Measurements from ENCODE around the gene SMIM32. TPM values are rescaled to one million over a fixed set of nuclear protein-coding genes. Genes with fewer than 3 reads are reported as not detected.

The SMIM32 gene
- total RNA-seq, 4 donors from 2014 or later = 0.27 TPM; not detected in 3

- H3K27me3 ChIP-seq = no peaks in the 10 kb centered on the region
- no peaks in the 10 kb centered on the region for H3K9me3 ChIP-seq
- H3K27ac ChIP-seq = no peak overlapping the region
- no peak for ATAC-seq
- in situ Hi-C loops (cut with MboI; ENCODE audit: low sequenced_read_pairs in 4 of 4) = no loop called here
- DNase-seq = no peak
- intact Hi-C loops (cut with DNase I; ENCODE audit: low total_unique reads) = no loop called here
- H3K4me3 ChIP-seq = no peak overlapping the region
- peaks cover 71 to 90% of the 10 kb centered on the region in 2 donors for H3K4me1 ChIP-seq
- H3K36me3 ChIP-seq = no peaks in the 10 kb centered on the region
- TF ChIP-seq POLR2A (IDR thresholded peaks at IDR 0.05) = no peak
- TF ChIP-seq, protein P1, sequence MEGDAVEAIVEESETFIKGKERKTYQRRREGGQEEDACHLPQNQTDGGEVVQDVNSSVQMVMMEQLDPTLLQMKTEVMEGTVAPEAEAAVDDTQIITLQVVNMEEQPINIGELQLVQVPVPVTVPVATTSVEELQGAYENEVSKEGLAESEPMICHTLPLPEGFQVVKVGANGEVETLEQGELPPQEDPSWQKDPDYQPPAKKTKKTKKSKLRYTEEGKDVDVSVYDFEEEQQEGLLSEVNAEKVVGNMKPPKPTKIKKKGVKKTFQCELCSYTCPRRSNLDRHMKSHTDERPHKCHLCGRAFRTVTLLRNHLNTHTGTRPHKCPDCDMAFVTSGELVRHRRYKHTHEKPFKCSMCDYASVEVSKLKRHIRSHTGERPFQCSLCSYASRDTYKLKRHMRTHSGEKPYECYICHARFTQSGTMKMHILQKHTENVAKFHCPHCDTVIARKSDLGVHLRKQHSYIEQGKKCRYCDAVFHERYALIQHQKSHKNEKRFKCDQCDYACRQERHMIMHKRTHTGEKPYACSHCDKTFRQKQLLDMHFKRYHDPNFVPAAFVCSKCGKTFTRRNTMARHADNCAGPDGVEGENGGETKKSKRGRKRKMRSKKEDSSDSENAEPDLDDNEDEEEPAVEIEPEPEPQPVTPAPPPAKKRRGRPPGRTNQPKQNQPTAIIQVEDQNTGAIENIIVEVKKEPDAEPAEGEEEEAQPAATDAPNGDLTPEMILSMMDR (IDR thresholded peaks at IDR 0.05 in 4 of 5, conservative IDR thresholded peaks at IDR 0.05 in 1 of 5) = no peak
Observed at GRCh38 chr5:136143312-136143711, 49.6 kb downstream of the SMIM32 start.

- no peak for ATAC-seq
- H3K4me3 ChIP-seq = no peak overlapping the region
- no peak overlapping the region for H3K27ac ChIP-seq
- H3K36me3 ChIP-seq = no peaks in the 10 kb centered on the region
- H3K9me3 ChIP-seq = no peaks in the 10 kb centered on the region
- peaks cover 70 to 92% of the 10 kb centered on the region in 2 donors for H3K4me1 ChIP-seq
- in situ Hi-C loops (cut with MboI; ENCODE audit: low sequenced_read_pairs in 4 of 4) (no loop called here), intact Hi-C loops (cut with DNase I; ENCODE audit: low total_unique reads) (no loop called here)
- TF ChIP-seq, protein P1 (IDR thresholded peaks at IDR 0.05 in 4 of 5, conservative IDR thresholded peaks at IDR 0.05 in 1 of 5) = no peak
- no peak for TF ChIP-seq POLR2A (IDR thresholded peaks at IDR 0.05)
- DNase-seq = no peak
- H3K27me3 ChIP-seq = no peaks in the 10 kb centered on the region
Observed at GRCh38 chr5:136141561-136141960, 51.4 kb downstream of the SMIM32 start.

Other genes with a start within 250 kb of the SMIM32 start
- not detected for gene LECT2, start 238.2 kb downstream of the SMIM32 start, total RNA-seq
- 10 to 100 TPM; 38.4 to 48.0 (median 40.0) TPM for gene TGFBI, start 164.2 kb downstream of the SMIM32 start, total RNA-seq
- gene SMAD5, start 60.3 kb downstream of the SMIM32 start, total RNA-seq = 10 to 100 TPM; 25.6 to 50.1 (median 32.0) TPM
- gene TRPC7, start 172.4 kb upstream of the SMIM32 start, total RNA-seq = not detected